NCI-H748 (cell line): ENCODE measurements around the gene CHRNB1.

Experiments
- DNase-seq: peaks from one replicate; lab custom pipeline; 2025; ENCODE audit not compliant: unreplicated experiment; lab: John Stamatoyannopoulos, UW

The CHRNB1 gene

DNA sequence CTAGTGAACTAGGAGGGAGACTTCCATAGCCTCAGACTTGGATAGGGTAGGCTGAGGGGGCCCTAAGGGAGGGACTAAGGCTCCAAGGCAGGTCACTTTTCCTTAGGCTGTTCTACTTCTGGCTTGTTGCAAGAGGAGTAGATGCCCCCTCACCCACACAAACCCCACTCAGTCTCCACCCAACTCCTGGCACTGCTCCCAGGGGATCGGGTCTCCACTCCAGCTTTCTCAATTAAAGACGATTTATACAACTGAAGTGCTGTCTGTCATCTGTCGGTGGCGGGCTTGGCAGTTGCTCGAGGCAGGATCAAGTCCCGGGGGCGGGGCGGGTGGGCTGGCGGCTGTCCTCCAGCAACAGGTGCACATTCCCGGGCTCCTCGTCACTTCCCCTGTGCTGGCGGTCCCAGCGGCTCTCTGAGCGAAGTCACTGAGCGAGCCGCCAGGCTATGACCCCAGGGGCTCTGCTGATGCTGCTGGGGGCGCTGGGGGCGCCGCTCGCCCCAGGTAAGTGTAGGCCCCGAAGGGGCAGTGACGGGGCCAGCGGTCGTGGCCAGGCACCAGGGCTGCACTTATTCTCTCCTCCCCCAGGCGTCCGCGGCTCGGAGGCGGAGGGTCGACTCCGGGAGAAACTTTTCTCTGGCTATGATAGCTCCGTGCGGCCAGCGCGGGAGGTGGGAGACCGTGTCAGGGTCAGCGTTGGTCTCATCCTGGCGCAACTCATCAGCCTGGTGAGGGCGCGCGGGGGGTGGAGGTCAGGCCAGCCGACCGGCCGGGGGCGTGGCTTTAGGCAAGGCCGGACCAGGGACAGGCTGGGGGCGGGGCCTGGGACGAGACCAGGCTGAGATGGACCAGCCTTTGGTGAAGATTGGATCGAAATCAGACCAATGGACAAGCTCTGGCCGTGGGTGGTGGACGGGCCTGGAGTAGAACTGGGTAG, at the start of gene CHRNB1:
Gene CHRNB1 (plus strand): TSS at position 380 of the 937 bp plus-strand sequence. CDS start 67 bp downstream, at position 447.
- DNase-seq: peak; percentile 30

GRCh38 chr17:7396147-7396546, 48.7 kb upstream of the CHRNB1 start:
- no peak for DNase-seq

- DNase-seq: no peak
Measured at GRCh38 chr17:7398612-7399011, 46.2 kb upstream of the CHRNB1 start.

DNA sequence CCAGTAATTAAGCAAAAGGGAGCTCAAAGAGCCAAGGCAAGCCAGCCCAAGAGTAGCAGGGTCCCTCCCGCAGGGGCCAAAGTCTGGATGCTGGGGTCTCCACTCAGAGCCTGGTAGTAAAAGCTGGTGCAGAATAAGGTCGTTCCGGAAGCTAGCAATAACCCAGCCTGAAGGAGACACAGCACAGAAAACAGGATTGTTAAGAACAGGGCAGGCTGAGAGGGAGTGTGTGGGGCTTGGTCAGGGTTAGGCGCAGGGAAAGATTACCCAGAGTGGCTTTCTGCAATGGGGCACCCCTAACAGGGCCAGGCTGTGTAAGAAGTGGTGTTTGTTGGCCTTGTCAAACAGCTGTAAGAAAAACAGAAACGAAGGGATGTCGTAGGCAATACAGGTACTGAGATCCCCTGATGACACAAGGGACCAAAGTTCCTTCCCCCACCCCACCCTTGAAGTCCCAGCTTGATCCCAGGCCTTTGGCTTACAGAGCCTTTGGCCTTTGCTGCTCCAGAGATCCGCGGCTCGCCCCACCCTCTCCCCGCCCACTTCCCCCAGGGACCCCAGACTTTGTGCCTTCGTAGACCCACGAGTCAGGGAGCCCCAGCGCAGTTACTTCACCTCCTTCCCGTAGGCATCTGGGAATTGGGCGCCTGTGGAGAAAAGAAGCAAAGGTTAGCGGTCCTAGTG, 41.7 kb upstream of the CHRNB1 start:
- DNase-seq: peak; percentile 78

GRCh38 chr17:7403727-7403976, 41.2 kb upstream of the CHRNB1 start:
- DNase-seq: peak; percentile 93

DNA sequence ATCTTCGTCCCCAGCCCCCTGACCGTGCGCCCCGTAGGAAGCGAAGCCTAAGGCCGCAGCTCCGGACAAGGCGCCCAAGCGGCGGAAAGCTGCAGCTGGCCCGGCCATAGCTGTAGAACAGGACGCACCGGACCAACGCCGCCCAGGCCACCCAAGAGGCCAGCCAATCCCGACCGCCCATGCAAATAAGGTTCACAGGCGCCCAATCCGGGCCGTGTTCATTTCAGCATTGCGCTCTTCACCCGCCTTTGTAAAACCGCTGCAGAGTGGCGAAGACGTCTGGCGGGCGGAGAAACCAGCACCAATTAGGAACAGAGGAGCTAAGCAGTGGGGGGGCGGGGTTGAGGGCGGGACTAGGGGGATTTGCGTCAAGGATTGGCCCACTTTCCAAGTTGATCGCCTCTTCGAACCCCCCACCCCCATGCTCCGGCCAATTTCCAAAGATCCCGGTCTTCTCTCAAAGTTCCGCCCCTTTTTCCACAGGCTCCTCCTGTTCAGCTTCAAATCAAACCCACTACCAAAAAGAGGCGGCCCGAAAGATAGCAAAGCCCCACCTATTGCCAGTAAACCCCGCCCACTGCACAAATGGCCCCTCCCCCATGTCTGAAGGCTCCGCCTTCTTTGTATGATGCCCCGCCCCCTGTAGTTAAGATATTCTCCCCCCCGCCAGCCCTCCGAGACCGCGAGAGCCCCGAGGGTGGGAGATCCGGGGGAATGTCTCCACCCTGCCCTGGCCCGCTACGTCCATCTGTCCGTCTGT, 40.7 kb upstream of the CHRNB1 start, which contains the start of gene TMEM256:
Gene TMEM256 (minus strand): TSS at position 121 of the 760 bp plus-strand sequence. CDS start 13 bp downstream, at position 108.
- peak; percentile 100 for DNase-seq

- DNase-seq: no peak
Measured at GRCh38 chr17:7404737-7405349, 40.0 kb upstream of the CHRNB1 start.

GRCh38 chr17:7405350-7406234, 39.3 kb upstream of the CHRNB1 start:
- DNase-seq: peak; percentile 51

GRCh38 chr17:7406235-7406825, 38.5 kb upstream of the CHRNB1 start:
- DNase-seq: peak; percentile 32

GRCh38 chr17:7407082-7407481, 37.8 kb upstream of the CHRNB1 start:
- no peak for DNase-seq

DNA sequence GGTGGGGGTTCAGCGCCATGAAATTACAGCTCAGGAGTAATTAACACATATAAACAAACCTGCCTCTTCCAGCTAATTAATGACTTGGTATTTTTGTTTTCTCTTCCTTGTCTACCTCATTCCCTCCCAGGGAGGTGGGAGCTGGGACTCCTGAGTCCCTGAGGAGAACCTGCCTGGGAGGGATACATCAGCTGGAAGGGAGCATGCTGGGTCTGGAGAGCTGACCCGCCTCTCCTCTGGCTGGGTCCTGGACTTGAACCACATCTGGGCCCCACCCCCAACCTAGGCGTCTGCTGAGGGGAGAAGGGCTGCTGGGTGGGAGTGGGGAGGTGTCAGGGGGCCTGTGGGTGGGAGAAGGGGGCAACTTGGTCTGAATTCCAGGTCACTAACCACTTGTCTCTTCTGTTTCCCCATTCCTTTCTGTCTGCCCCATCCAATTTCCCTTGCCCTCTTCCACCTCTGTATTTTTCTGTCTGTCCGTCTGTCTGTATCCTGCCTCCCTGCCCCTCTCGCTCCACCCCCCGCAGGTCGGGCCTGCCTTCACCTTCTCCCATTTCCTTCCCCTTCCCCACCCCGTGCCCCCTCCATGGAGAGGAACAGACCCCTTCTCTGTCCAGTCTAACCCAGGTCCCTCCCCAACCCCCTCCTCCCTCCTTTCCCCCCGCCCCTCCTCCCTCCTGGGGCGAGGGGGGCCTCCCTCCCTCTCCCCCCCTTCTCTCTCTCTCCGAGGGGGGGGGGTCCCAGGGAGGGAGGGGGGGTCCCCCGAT, 37.2 kb upstream of the CHRNB1 start, which contains the start of gene NLGN2:
Gene NLGN2 (plus strand): TSS at position 361 of the 767 bp plus-strand sequence. CDS start 411 bp downstream, outside the sequence.
- no peak for DNase-seq

GRCh38 chr17:7408252-7408727, 36.6 kb upstream of the CHRNB1 start:
- no peak for DNase-seq

DNA sequence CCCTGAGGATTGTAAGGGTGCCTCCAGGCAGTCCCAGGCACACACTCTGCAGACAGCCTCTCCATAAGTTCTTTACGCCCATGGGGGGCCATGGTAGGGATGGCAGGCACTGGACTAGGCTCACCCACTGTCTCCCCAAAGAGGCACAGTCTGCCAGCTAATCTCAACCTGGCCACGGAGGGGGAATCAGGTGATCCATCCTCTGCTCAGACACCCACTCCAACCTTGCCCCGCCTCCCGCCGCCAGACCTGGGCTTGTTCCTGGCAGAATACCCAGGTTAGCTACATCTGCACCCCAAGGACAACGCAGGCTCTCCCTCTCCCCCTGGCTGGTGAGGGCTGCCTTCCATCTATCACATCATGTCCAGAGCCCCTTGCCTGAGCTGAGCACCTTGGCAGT, 36.0 kb upstream of the CHRNB1 start:
- no peak for DNase-seq

DNA sequence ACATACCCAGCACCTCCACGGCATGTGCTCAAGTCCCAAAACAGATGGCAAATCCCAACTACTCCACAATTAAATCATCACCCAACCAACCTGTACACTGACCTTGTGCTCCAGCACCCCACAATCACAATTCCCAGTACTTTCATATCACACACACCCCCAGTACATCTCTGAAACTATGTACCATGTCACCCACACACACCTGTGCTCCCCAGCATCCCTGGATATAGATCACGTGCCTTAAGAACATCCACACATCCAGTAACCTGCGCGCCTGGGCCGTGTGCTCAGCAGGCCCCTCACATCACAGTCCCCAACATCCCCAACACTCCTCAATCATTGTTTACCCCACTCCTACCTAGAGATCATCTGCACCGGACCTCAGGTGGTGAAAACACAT, 35.1 kb upstream of the CHRNB1 start:
- DNase-seq: no peak

DNA sequence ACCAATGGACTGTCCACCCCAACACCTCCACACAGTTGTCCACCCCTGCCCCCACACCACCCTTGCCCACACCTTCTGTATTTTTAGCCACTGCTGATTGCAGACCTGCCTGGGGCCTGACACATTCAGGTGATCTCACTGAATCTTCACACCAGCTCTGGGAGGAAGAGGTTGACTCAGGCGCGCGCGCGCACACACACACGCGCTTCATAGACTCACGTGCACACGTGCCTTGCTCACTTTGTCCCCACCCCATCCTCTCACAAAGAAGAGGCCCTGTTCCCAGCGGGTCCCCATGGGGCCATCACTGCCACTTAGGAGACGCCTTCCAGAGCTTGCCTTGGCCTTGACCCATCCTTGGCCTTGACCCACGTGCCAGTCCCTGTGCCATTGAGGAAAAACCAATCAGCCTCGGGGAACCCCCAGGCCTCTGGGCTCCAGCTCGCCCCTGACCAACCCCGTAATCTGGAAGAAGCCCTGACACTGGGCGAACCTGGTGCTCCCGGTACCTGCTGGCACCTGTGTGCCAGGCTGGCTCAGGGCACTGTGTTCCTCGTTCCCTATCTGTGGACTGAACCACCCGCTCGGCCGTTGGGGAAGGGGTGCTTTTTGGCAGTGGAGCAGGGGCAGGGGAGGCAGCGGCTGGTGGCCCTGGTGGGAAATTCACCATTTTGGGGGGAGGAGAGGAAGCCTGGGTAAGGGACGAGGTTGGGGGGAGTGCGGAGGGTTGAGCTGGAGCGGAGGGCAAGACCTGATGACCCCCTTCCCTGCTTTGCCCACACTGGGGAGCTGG, 34.0 kb upstream of the CHRNB1 start:
- DNase-seq: no peak

GRCh38 chr17:7411427-7411750, 33.5 kb upstream of the CHRNB1 start:
- DNase-seq: no peak

DNA sequence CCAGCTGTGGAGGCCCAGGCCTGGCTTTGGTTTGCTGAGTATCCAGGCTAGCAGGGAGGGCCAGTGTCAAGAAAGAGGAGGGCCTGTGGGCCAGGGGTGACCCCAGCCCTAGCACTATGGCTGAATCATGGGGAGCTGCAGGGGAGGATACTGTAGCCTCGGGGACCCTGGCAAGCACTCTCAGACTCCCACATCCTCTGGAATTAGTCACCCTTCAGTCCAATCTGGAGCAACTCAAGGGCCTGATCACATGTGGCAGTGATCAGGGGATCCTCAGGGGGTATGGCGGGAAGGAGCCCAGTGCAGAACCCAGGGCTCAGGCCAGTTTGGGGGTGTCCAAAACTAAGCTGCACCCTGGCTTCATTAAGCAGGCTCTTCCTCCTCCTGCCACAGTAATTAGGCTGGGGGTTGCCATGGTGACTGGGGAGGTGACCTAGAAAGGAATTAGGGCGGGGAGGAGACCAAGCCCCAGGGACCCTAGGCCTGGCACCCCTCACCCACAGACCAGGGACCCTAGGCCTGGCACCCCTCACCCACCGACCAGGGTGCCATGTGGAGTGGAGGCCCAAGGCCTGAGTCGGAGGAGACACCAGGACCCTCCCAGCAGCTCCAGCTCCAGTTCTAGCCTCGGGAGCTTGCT, 31.4 kb upstream of the CHRNB1 start:
- no peak for DNase-seq

GRCh38 chr17:7414837-7415236, 30.0 kb upstream of the CHRNB1 start:
- DNase-seq: no peak
